Activated naive CD4-positive, alpha-beta T cell treated with anti-CD3 and anti-CD28 coated beads, Interleukin-2, amount 10 ng/mL, durations not matched to agents 7 days and 5 days (primary cell): ENCODE measurements around the gene FAT1.

Experiments
- CTCF ChIA-PET: fragments of 350-600 bp; sonication (Branson Sonifier 250); formaldehyde crosslinking; loops from one replicate; lab custom pipeline; 2021; ENCODE audit warnings: antibody characterized with exemption; lab: Charles Lee
- DNase-seq: peaks from one replicate; pipeline ENCODE4 v3.0.0-alpha.2; 2020
- H3K27ac Mint-ChIP-seq: one replicate; pipeline ENCODE4 v1.8.0; 2021; ENCODE audit warnings: mild to moderate bottlenecking, moderate library complexity, mixed read lengths
- H3K27me3 Mint-ChIP-seq: one replicate; pipeline ENCODE4 v1.8.0; 2021; ENCODE audit warnings: mild to moderate bottlenecking, mixed read lengths
- H3K36me3 Mint-ChIP-seq: one replicate; pipeline ENCODE4 v1.8.0; 2021; ENCODE audit warnings: mixed read lengths
- H3K4me1 Mint-ChIP-seq: one replicate; pipeline ENCODE4 v1.8.0; 2021; ENCODE audit warnings: mixed read lengths
- H3K4me3 Mint-ChIP-seq: one replicate; pipeline ENCODE4 v1.8.0; 2021; ENCODE audit warnings: mild to moderate bottlenecking, moderate library complexity, mixed read lengths
- H3K9me3 Mint-ChIP-seq: one replicate; pipeline ENCODE4 v1.8.0; 2021; ENCODE audit warnings: mixed read lengths

Gene FAT1

DNA sequence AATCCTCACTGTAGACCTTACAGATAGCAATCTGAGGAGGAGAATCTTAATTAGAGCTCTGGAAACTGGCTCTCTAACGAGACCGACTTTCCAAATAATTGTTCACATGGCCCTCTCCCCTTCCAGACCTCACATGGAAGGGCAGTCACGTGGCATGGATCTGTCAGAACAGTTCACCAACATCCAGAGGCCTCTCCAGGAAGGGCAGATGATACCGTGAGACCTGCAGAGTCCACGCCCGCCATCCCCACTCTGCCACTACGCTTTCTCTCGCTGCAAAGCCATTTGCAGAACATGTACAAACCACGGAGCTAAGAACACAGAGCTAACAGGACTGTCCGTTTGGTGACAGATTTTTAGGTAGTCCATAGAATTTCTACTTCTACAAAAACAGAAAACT is 20.7 kb downstream of the FAT1 start:
- Mint-ChIP-seq H3K9me3 (peaks cover 11% of the 10 kb centered on the region), H3K36me3 (no peaks in the 10 kb centered on the region), H3K27me3 (no peaks in the 10 kb centered on the region), H3K4me3 (no peak overlapping the region), H3K4me1 (no peaks in the 10 kb centered on the region), H3K27ac (no peak overlapping the region)
- CTCF ChIA-PET = no interaction called here
- no peak for DNase-seq

DNA sequence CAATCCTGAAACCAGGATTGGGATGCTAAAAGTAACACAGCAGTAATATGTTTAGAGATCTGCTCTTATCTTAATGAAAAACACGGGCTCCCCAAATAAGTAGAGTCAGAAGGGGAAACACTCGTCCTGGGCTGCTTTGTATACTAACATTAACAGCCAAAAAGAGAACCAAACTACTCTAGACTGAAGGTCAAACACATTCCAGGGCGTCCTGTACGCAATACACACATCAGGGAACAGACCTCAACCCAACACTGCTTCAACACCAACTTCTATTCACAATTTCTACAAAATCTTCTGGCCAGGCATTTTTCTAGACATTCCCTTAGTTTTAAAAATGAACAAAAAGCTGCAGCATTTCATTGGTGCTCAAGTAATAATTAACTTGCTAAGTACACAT is 21.4 kb downstream of the FAT1 start:
- no peaks in the 10 kb centered on the region for H3K4me1 Mint-ChIP-seq
- no peak overlapping the region for H3K27ac Mint-ChIP-seq
- H3K36me3 Mint-ChIP-seq = no peaks in the 10 kb centered on the region
- CTCF ChIA-PET = no interaction called here
- DNase-seq = no peak
- H3K27me3 Mint-ChIP-seq = no peaks in the 10 kb centered on the region
- H3K4me3 Mint-ChIP-seq = no peak overlapping the region
- peaks cover 11% of the 10 kb centered on the region for H3K9me3 Mint-ChIP-seq

DNA sequence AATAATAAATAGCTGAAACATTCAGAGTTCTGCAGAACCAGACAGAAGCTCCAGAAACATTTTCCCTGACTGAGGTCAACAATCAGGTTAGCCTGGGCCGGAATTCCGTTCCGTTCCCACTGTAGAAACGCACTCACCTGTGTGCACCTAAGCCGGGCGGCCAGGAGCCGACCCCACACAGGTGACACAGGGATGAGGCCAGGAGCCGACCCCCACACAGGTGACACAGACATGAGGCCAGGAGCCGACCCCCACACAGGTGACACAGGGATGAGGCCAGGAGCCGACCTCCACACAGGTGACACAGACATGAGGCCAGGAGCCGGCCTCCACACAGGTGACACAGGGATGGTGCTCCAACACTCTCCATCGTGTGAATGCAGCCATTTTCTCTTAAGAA is 21.9 kb downstream of the FAT1 start:
- CTCF ChIA-PET = no interaction called here
- H3K4me3 Mint-ChIP-seq = no peak overlapping the region
- no peaks in the 10 kb centered on the region for H3K36me3 Mint-ChIP-seq
- no peaks in the 10 kb centered on the region for H3K27me3 Mint-ChIP-seq
- H3K9me3 Mint-ChIP-seq = peaks cover 11% of the 10 kb centered on the region
- H3K4me1 Mint-ChIP-seq = no peaks in the 10 kb centered on the region
- H3K27ac Mint-ChIP-seq = no peak overlapping the region
- no peak for DNase-seq

DNA sequence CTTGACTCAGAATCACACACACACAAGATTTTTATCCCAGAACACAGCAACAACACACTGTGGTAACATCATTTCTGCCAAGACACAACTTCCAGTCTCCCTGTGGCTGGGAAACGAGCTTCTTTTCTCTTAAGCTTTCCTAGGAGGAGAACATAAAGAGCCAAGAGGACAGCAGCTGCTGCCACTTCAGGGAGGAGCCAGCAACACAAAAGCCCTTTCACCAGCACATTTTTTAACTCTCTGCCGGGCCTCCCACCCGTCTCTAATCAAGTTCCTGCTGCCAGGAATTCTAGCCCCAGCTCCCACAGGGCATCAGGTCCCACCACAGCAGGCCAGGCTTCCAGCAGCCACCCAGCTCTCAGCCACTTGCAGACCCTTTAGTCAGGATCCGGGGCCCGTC is 22.4 kb downstream of the FAT1 start:
- no peak overlapping the region for H3K4me3 Mint-ChIP-seq
- CTCF ChIA-PET = no interaction called here

DNA sequence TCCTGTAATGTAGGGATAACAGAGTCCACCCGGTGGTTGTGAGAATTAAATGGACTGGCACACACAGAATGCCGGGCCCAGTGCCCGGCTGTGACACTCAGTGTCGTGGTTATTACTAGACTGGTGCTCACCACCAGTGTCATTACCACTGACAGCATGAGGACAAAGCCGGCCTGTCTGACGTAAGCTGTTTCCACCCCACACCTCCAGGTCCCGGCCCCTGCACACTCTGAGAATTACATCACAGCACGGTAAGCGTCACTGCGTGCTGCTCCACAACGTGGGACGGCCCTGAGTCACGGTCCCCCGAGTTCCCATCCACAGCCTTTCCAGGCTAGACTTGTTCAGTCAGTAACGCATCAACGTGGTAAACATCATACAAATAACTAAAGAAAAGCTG is 22.9 kb downstream of the FAT1 start:
- no peaks in the 10 kb centered on the region for H3K4me1 Mint-ChIP-seq
- H3K36me3 Mint-ChIP-seq = no peaks in the 10 kb centered on the region
- no peak overlapping the region for H3K27ac Mint-ChIP-seq
- H3K4me3 Mint-ChIP-seq = no peak overlapping the region
- CTCF ChIA-PET = no interaction called here
- no peaks in the 10 kb centered on the region for H3K27me3 Mint-ChIP-seq
- DNase-seq = no peak
- peaks cover 11% of the 10 kb centered on the region for H3K9me3 Mint-ChIP-seq

More for the DNA sequence above, 22.4 kb downstream of the FAT1 start:
- H3K27ac Mint-ChIP-seq = no peak overlapping the region
- no peaks in the 10 kb centered on the region for H3K27me3 Mint-ChIP-seq
- no peak for DNase-seq
- peaks cover 11% of the 10 kb centered on the region for H3K9me3 Mint-ChIP-seq
- H3K4me1 Mint-ChIP-seq = no peaks in the 10 kb centered on the region
- H3K36me3 Mint-ChIP-seq = no peaks in the 10 kb centered on the region

DNA sequence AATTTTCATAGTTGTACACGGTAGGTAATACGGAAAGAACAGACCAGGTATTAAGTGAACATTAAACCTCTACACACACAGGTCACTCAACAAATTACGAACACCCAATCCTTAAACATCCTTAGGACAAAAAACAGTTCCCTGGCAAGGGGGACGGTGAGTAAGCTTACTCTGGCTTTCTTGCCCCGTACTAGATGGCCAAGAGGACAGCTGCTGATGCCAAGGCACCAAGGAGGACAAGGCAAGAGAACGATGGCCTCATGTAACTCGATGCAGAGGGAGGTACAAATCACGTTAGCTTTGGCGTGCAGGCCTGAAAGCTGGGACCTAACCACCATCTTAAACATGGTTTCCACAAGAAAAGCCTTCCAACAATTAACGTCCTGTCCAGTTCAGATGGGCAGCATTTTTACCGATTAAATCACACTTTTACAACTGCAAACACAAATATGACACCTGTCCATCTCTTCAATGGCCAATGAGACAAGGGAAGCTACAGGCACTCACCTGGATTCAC is 23.7 kb downstream of the FAT1 start:
- peaks cover 11% of the 10 kb centered on the region for H3K9me3 Mint-ChIP-seq

DNA sequence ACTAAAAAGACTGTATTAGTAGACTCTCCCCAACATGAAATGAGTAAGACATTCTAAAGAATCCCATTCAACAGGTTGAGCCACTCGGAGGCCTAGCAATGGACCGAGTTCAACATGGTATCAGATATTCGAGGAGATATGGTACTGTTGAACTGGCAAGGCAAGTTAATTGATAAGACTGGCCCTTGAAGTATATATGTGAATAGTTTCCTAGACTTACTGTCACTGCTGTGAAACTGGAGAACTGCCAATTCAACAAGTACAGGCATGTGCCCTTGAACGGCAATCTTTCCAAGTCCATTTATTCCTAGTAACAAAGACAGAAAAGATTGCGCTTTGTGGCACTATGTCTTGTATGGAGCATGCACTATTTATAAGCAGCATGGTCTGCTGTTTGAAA is 24.4 kb downstream of the FAT1 start:
- no peaks in the 10 kb centered on the region for H3K36me3 Mint-ChIP-seq
- CTCF ChIA-PET = no interaction called here
- no peak overlapping the region for H3K4me3 Mint-ChIP-seq
- no peaks in the 10 kb centered on the region for H3K27me3 Mint-ChIP-seq
- DNase-seq = no peak
- H3K4me1 Mint-ChIP-seq = no peaks in the 10 kb centered on the region
- no peak overlapping the region for H3K27ac Mint-ChIP-seq
- peaks cover 11% of the 10 kb centered on the region for H3K9me3 Mint-ChIP-seq

More for the DNA sequence above, 23.7 kb downstream of the FAT1 start:
- H3K4me3 Mint-ChIP-seq = no peak overlapping the region
- no peak for DNase-seq
- H3K27me3 Mint-ChIP-seq = no peaks in the 10 kb centered on the region
- H3K36me3 Mint-ChIP-seq = no peaks in the 10 kb centered on the region
- CTCF ChIA-PET = no interaction called here
- H3K4me1 Mint-ChIP-seq = no peaks in the 10 kb centered on the region
- H3K27ac Mint-ChIP-seq = no peak overlapping the region

DNA sequence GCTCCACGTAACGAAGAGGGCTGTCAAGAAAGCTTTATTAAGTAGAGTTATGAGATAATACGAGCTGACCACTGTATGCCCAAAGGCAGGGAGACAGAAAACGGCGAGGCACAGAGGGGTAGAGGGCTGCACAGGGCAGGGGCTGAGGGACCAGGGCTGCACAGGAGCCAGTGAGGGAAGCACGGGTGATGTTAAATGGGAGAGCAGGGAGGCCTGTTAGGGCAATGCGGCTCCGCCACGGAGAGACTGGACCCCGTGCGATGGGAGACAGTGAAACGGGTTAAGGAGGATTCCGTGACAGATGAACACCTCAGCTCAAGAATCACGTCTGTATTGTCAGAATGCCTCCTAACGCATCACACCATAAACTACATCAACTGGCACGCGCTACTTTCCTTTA is 25.1 kb downstream of the FAT1 start:
- Mint-ChIP-seq H3K9me3 (peaks cover 17% of the 10 kb centered on the region), H3K27me3 (no peaks in the 10 kb centered on the region), H3K36me3 (no peaks in the 10 kb centered on the region), H3K4me1 (no peaks in the 10 kb centered on the region), H3K4me3 (no peak overlapping the region), H3K27ac (no peak overlapping the region)
- CTCF ChIA-PET = no interaction called here
- no peak for DNase-seq

DNA sequence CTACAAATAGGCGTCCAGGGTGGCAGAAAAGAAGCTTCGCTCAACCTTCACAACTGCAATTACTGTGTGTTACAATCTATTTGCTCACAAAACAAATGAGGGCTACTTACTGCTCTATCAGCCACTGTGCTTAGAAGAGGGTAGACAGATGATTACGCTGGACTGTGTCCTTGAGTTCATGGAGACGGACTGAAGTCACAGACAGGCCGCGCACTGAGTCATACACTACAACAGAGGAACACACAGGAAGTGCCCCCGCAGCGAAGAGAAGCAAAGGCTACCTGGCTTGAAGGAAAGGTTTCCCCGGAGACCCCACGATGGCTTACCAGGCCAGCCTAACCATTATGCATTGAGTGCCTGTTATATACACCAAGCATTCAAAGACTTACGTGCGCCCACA is 25.6 kb downstream of the FAT1 start:
- Mint-ChIP-seq H3K27me3 (no peaks in the 10 kb centered on the region), H3K36me3 (no peaks in the 10 kb centered on the region), H3K27ac (no peak overlapping the region), H3K4me3 (no peak overlapping the region), H3K4me1 (no peaks in the 10 kb centered on the region), H3K9me3 (peaks cover 17% of the 10 kb centered on the region)
- CTCF ChIA-PET = no interaction called here
- DNase-seq = no peak

DNA sequence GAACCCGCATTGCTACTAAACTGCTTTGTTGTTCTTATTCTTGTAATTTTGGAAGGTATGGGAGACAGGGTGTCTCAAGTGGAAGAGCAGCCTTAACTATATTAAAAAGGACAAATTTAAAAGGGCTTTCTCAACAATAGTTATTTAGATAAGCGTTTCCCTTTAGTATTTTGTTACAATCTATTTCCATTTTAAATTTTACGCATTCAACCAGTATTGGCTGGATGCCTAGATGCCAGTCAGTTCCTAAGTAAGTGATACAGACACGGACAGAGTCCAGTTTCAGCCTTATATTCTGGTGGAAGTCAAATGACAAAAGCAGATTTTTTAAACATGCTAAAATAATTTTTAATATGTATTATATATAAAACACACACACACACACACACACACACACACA is 28.3 kb downstream of the FAT1 start:
- no peak overlapping the region for H3K27ac Mint-ChIP-seq
- CTCF ChIA-PET = no interaction called here
- H3K4me3 Mint-ChIP-seq = no peak overlapping the region
- peaks cover 15% of the 10 kb centered on the region for H3K9me3 Mint-ChIP-seq
- H3K4me1 Mint-ChIP-seq = no peaks in the 10 kb centered on the region
- no peak for DNase-seq
- H3K27me3 Mint-ChIP-seq = no peaks in the 10 kb centered on the region
- H3K36me3 Mint-ChIP-seq = no peaks in the 10 kb centered on the region

DNA sequence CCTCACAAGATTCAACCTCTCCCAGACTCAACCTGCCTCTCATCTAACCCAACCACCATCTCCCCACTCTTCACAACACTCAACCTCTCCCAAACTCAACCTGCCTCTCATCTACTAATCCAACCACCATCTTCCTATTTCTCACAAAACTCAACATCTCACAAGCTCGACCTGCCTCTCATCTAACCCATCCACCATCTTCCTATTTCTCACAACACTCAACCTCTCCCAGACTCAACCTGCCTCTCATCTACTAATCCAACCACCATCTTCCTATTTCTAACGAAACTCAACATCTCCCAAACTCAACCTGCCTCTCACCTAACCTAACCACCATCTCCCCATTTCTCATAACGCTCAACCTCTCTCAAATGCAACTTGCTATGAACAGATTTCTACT is 29.8 kb downstream of the FAT1 start:
- Mint-ChIP-seq H3K27ac (no peak overlapping the region), H3K4me3 (no peak overlapping the region), H3K36me3 (no peaks in the 10 kb centered on the region), H3K27me3 (no peaks in the 10 kb centered on the region), H3K4me1 (no peaks in the 10 kb centered on the region), H3K9me3 (peaks cover 15% of the 10 kb centered on the region)
- CTCF ChIA-PET = no interaction called here
- no peak for DNase-seq

DNA sequence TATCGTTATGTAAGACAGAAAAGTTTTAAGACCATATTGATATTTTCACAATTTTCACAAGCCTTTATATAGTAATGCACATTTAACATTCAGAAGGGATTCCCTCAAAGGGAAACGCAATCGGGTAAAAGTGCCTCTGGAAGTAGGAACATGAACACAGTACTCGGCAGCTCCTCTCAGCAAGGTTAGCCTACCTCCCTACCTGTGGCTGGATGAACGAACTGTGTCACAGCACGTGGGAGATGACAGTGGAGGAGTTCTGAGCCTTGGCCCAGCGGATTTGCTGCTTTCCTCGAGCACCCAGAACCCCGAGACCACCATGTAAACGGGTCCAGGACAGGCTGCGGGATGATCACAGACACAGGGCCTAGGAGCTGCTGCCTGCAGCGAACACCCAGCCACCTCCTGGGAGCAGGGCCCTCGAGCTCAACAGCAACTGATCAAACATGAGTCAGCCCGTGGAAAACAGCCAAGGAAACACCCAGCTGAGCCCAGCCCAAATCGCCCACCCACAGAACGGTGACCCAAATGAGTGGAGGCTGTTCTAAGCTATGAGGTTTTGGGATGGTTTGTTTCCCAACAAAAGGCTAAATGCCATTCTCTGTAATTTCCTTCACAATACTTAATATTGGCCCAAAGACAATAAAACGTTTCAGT is 30.4 kb downstream of the FAT1 start:
- CTCF ChIA-PET = no interaction called here
- no peaks in the 10 kb centered on the region for H3K4me1 Mint-ChIP-seq

DNA sequence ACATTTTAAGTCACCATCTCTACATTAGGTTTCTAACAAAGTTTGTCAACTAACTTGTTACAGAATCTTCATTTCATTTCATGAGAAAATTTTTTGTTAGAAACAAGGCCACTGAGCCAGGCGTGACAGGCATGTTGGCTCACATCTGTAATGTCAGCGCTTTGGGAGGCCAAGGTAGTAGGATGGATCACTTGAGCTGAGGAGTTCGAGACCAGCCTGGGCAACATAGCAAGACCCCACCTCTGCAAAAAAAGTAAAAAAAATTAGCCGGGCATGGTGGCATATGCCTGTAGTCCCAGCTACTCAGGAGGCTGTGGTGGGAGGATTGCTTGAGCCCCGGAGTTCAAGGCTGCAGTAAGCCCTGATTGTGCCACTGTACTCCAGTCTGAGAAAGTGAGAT is 32.3 kb downstream of the FAT1 start:
- Mint-ChIP-seq H3K36me3 (no peaks in the 10 kb centered on the region), H3K4me1 (no peaks in the 10 kb centered on the region)
- no peak for DNase-seq

More for the DNA sequence above, 30.4 kb downstream of the FAT1 start:
- Mint-ChIP-seq H3K27ac (no peak overlapping the region), H3K36me3 (no peaks in the 10 kb centered on the region), H3K27me3 (no peaks in the 10 kb centered on the region), H3K4me3 (no peak overlapping the region), H3K9me3 (peaks cover 13% of the 10 kb centered on the region)
- DNase-seq = no peak

DNA sequence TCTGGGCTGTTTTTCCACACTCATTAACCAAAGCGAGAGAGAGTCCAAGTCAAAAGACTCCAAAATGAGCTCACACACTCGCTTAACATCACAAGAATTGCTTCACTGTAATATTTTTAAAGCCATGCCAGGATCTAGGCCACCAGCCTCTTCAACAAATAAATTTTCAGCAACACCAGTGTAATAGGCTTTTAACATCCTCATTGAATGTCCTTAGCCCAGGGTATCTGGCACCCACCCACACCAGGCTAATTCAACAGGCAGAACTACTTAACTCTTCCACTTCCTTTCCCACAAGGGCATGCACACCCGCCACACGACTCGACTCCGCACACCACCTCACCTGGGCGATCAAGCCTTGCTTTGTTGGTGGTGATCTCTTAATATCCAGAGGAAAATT is 34.2 kb downstream of the FAT1 start:
- H3K4me3 Mint-ChIP-seq = no peak overlapping the region
- no peak for DNase-seq
- H3K27ac Mint-ChIP-seq = no peak overlapping the region
- H3K9me3 Mint-ChIP-seq = peaks cover 9% of the 10 kb centered on the region
- no peaks in the 10 kb centered on the region for H3K36me3 Mint-ChIP-seq
- no peaks in the 10 kb centered on the region for H3K27me3 Mint-ChIP-seq
- CTCF ChIA-PET = no interaction called here
- no peaks in the 10 kb centered on the region for H3K4me1 Mint-ChIP-seq

More for the DNA sequence above, 32.3 kb downstream of the FAT1 start:
- CTCF ChIA-PET = no interaction called here
- Mint-ChIP-seq H3K4me3 (no peak overlapping the region), H3K27ac (no peak overlapping the region), H3K27me3 (no peaks in the 10 kb centered on the region), H3K9me3 (peaks cover 9% of the 10 kb centered on the region)

DNA sequence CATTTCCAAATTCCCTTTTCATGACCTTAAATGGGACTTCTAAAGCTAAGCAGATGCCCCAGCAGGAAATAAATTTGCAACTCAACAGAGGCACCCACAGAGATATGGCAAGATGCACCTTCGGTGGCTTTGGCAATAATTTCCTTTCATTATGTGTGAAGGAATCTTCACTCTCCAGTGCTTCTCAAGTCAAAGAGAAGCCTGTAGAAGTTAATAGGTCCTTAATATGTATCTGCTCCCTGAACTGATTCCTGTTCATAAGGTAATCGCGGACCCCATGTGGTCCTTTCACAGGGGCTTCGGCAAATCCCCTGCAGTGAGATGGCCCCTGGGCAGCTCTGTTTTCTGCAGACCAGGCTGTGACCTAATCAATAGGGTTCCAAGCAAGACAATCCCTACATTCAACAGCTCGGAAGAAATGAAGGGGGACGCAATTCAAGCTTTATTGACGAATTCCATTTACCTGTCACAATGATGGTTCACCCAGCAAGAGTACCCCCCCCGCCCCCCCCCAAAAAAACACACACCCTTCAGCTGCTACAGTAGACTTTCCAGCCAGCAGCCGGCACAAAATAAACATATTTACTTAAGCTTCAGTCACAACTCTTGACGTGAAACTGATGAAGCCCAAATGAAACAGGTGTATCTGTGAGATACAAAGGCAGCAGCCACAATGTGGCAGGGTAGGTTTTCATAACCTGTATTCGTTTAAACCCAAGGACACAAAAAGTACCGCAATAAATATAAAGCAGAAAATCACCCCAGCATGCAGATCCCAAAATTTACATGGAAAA is 35.3 kb downstream of the FAT1 start:
- DNase-seq = no peak
- no peaks in the 10 kb centered on the region for H3K27me3 Mint-ChIP-seq
- CTCF ChIA-PET = no interaction called here
- H3K9me3 Mint-ChIP-seq = peaks cover 4% of the 10 kb centered on the region
- H3K36me3 Mint-ChIP-seq = no peaks in the 10 kb centered on the region
- no peaks in the 10 kb centered on the region for H3K4me1 Mint-ChIP-seq
- no peak overlapping the region for H3K27ac Mint-ChIP-seq
- no peak overlapping the region for H3K4me3 Mint-ChIP-seq
